ENCODE results near the gene ZG16B. TPM values are rescaled to one million over a fixed set of nuclear protein-coding genes. Genes with fewer than 3 reads are reported as not detected.
A peak's percentile ranks its signal among the peaks of the same experiment; 100 is the strongest.

Gene ZG16B, protein sequence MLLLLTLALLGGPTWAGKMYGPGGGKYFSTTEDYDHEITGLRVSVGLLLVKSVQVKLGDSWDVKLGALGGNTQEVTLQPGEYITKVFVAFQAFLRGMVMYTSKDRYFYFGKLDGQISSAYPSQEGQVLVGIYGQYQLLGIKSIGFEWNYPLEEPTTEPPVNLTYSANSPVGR
- total RNA-seq, result 11.3 TPM

DNA sequence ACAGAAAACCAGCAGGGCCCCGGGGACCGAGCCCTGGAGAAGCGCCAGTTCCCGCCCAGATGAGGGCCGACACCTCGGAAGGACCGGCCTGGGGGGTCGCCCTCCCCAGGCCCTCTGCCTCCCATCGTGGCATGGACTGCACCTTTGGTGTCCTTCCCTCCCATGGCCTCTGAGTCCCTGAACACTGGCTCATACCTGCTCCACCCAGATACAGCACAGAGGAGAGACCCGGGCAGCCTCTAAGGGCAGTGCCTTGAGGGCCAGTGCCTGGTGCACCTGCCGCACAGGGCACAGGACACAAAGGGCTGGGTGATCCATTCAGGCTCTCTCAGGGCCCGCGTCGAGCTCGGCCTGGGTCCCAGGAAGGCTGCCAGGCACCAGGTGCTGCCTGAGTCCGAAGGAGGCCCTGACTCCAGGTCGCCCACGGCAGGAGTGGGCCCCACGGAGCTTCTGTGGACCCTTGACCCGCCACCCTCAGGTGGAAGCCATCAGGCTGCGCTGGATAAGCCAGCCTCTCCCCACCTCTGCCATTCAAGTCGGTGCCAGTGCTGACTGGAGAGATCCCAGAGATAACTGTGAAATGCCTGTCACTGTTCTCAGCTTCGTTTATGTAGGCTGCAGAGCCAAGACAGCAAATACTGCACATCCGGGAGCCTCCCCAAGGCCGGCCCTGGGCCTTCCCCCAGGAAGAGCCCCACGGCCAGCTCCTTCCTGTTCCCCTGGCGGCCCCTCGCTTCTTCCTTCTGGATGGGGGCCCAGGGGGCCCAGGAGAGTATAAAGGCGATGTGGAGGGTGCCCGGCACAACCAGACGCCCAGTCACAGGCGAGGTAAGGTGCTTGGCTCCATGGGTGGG is at the start of gene ZG16B:
Gene ZG16B (plus strand): TSS at position 803 of the 854 bp plus-strand sequence. CDS start 139 bp downstream, outside the sequence.
- intact Hi-C loops (cut with DNase I), result loop anchor here (10.0 kb wide), 1 partner anchor 655 kb away; no protein-coding TSS in a partner anchor
- no peak within 1 kb of the TSS for H3K27ac ChIP-seq
- no peak for DNase-seq (ENCODE audit: extremely low spot score in 2 of 2)
- H3K9me3 ChIP-seq, result no peaks in the 10 kb centered on the region
- no peak within 1 kb of the TSS for H3K4me3 ChIP-seq
- H3K27me3 ChIP-seq, result no peaks in the 10 kb centered on the region
- peaks cover 12% of the 10 kb centered on the region for H3K4me1 ChIP-seq
- TF ChIP-seq POLR2A (IDR thresholded peaks at IDR 0.05), result no peak
- TF ChIP-seq POLR2AphosphoS5 (IDR thresholded peaks at IDR 0.05; ENCODE audit: insufficient read depth in 1 of 2, low read depth in 1 of 2), result peak; percentile 15 to 23
- H3K36me3 ChIP-seq, result no peaks in the 10 kb centered on the region

DNA sequence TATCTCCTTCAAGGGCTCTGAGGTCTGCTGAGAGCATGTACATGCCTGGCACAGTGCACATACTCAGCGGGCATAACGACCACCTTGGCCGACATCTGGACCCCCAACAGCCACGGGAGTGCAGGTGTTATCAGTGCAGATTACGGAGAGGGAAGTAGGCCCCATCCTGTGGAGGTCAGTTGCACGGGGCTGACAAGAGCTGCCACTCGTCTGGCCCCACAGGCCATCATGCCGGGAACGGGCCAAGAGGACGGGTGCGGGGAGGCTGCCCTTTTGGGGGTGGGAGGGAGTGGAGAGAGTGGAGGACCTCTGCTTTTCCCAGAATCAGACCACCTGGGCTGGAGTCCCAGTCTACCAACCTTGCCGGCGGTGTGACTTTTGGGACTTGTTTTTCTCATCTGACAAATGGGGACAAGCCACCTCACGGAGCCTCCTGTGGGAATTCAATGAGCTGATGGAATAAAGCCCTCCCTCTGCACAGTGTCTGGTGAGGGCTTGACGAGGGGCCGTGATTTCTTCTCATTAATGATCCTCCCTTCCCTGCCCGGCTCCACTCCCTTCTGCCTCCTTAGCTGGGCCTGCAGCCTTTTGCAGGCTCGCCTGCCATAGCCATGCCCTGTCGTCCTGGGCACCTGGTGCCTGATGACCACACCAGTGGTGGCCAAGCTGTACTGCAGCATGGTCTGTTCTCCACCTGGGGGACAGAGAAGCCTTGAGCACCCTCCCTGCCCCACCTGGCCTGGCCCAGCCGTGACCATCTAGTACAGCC is 47.3 kb upstream of the ZG16B start:
- H3K9me3 ChIP-seq, result no peaks in the 10 kb centered on the region
- no peak overlapping the region for H3K27ac ChIP-seq
- no peaks in the 10 kb centered on the region for H3K27me3 ChIP-seq
- intact Hi-C loops (cut with DNase I), result no loop called here
- no peaks in the 10 kb centered on the region for H3K36me3 ChIP-seq
- H3K4me1 ChIP-seq, result peaks cover 26% of the 10 kb centered on the region
- DNase-seq (ENCODE audit: extremely low spot score in 2 of 2), result no peak
- TF ChIP-seq POLR2A (IDR thresholded peaks at IDR 0.05) (no peak), POLR2AphosphoS5 (IDR thresholded peaks at IDR 0.05; ENCODE audit: insufficient read depth in 1 of 2, low read depth in 1 of 2) (no peak)
- TF ChIP-seq, protein P1, sequence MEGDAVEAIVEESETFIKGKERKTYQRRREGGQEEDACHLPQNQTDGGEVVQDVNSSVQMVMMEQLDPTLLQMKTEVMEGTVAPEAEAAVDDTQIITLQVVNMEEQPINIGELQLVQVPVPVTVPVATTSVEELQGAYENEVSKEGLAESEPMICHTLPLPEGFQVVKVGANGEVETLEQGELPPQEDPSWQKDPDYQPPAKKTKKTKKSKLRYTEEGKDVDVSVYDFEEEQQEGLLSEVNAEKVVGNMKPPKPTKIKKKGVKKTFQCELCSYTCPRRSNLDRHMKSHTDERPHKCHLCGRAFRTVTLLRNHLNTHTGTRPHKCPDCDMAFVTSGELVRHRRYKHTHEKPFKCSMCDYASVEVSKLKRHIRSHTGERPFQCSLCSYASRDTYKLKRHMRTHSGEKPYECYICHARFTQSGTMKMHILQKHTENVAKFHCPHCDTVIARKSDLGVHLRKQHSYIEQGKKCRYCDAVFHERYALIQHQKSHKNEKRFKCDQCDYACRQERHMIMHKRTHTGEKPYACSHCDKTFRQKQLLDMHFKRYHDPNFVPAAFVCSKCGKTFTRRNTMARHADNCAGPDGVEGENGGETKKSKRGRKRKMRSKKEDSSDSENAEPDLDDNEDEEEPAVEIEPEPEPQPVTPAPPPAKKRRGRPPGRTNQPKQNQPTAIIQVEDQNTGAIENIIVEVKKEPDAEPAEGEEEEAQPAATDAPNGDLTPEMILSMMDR (IDR thresholded peaks at IDR 0.05), result no peak
- no peak overlapping the region for H3K4me3 ChIP-seq

DNA sequence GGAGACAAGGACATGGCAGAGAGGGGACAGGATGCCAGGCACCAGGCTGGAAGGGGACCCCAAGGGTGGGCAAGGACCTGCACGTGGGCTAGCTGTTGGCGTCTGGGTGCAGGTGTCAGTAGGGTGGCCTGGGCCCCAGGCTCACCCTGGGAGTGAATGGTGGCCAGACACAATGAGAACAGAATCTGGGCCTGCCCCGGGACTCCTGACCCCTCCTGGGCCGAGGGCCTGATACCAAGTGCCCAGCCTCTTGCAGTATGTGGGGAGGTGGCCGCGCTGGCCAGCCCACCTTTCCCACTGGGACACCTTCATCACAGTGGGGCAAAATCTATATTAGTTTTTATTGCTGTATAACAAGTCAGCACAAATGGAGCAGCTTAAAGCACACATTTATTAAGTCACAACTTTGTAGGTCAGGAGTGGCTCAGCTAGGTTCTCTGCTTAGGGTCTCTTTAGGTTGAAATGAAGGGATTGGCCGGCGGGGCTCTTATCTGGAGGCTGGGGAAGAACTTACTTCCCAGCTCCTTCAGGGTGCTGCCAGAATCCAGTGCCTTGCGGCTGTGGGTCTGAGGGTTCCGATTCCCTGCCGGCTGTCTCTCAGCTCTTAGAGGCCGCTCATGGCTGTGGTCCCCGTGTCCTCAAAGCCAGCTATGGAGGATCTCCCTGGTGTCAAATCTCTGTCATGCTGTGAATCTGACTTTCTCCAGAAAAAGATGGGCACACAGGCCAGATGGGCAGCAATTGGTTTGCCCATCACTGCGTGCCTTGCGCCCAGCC is 46.3 kb upstream of the ZG16B start:
- intact Hi-C loops (cut with DNase I), result no loop called here
- no peak overlapping the region for H3K4me3 ChIP-seq
- no peak overlapping the region for H3K27ac ChIP-seq
- no peaks in the 10 kb centered on the region for H3K9me3 ChIP-seq
- H3K4me1 ChIP-seq, result peaks cover 16% of the 10 kb centered on the region
- no peak for DNase-seq (ENCODE audit: extremely low spot score in 2 of 2)
- no peaks in the 10 kb centered on the region for H3K36me3 ChIP-seq
- no peak for TF ChIP-seq POLR2A (IDR thresholded peaks at IDR 0.05)
- TF ChIP-seq, protein P1 (IDR thresholded peaks at IDR 0.05), result no peak
- TF ChIP-seq POLR2AphosphoS5 (IDR thresholded peaks at IDR 0.05; ENCODE audit: insufficient read depth in 1 of 2, low read depth in 1 of 2), result no peak
- H3K27me3 ChIP-seq, result no peaks in the 10 kb centered on the region

DNA sequence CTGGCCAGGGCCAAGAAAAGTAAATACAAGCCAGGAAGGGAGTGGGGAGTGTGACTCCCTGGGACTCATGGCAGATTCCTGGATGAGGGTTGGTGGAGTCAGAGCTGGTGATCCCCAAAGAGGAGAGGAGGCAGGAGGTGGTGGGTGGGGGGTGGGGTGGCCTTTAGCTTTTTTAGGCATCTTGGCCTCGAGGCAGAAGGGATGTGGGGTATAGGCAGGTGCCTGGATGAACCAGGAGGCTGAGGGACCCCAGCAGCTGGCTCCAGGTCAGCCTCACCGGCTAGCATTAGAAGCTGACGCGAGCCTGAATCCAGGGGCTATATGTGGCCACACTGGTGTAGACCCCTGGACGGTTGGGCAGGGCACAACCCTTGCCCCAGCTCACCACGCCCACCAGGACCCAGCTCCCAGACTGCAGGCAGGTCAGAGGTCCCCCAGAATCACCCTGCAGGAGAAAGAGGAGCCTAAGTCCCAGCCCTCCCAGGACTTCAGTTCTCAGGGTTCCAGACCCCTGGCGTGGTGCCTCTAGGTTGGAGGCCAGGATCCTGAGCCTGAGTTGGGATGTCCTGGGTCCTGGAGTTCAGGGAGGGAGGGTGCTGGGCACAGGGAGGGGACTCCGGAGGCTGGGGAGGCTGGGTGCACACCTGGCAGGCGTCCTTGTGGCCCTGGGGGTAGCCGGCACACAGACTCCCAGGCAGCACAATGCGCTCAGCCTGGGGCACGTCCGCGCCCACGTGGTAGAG is 45.6 kb upstream of the ZG16B start:
- TF ChIP-seq POLR2AphosphoS5 (IDR thresholded peaks at IDR 0.05; ENCODE audit: insufficient read depth in 1 of 2, low read depth in 1 of 2) (no peak), POLR2A (IDR thresholded peaks at IDR 0.05) (no peak)
- TF ChIP-seq, protein P1 (IDR thresholded peaks at IDR 0.05), result no peak
- H3K36me3 ChIP-seq, result no peaks in the 10 kb centered on the region
- intact Hi-C loops (cut with DNase I), result no loop called here
- peaks cover 11% of the 10 kb centered on the region for H3K4me1 ChIP-seq
- no peak for DNase-seq (ENCODE audit: extremely low spot score in 2 of 2)
- H3K4me3 ChIP-seq, result peak overlapping the region in 1 of 2 donors; percentile 45
- no peaks in the 10 kb centered on the region for H3K27me3 ChIP-seq
- no peak overlapping the region for H3K27ac ChIP-seq
- no peaks in the 10 kb centered on the region for H3K9me3 ChIP-seq

Measured in vagina (tissue), 2 donors.